GM10847 (cell line): ENCODE results near the gene CACNA2D1.

ENCODE experiments used
- POLR2A ChIP-seq: IDR thresholded peaks from 2 replicates; pipeline ENCODE4 v1.6.1; 2011; ENCODE audit not compliant: insufficient read length; ENCODE audit errors: extremely low read depth

The CACNA2D1 gene

DNA sequence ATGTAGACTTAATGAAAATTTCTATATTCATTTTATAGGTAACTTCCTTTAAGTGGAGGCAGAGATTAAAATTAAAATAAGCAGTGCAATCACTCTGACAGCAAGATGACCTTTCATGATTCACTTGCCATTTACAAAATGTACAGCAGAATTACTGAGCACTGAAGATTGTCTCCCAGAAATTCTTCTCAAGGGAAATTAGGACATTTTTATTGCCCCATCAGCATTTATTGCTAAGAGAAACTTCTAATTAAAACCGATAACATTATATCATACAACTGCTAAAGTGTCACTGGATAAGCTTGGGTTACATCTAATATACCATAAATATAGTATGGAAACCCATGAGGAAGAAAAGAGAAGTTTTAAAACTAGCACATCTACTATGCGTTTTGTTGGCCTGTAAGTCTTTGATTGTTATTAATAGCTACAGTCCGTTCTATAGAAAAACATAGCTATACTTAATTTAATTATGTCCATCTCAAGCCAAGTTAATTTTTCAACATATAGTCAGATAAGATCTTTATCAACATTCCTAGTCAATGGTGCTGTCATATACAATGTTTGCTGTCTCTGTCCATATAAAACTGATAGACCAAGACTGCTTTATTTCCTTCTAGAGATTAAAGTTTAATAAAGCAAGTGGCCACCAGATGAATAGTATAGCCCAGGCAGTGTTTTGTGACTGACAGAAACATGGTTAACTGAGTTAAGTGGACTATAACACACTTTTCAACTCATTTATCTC is 456.7 kb downstream of the CACNA2D1 start:
- no peak for TF ChIP-seq POLR2A

DNA sequence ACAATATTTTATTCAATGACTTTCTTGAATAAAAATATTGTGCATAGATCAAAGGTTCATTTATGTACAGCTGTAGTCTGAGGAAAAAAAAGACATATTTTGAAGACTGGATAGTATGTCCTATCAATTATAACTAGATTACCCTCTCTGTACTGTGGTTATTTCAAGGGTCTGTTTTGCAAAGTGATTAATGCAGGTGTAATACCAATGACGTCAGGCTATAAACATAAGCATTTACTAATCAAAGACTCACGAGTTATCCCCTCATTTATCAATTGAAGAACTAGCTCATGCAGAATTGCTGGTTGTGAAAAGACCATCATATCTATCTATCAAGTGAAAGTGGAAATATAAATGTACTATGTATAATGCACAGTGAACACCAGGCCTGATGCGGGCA is 460.2 kb downstream of the CACNA2D1 start:
- no peak for TF ChIP-seq POLR2A

DNA sequence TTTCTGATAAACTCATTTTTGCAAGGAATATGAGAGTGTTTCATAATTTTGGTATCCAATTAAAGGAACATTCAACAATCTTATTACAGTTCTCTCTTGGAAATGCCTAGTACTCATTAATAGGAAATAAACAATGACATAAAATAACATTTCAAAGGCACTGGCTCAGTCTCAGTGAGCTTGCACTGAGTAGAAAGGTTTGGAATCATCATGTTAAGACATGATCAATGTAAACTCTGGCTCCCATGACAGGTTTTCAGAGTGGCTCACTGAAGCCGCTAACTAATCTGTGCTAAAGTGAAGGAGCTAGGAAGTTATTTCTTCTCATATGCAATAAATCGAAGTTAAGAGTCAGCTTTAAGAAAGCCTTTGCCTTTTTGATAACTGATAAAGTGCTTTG is 470.5 kb downstream of the CACNA2D1 start:
- no peak for TF ChIP-seq POLR2A

DNA sequence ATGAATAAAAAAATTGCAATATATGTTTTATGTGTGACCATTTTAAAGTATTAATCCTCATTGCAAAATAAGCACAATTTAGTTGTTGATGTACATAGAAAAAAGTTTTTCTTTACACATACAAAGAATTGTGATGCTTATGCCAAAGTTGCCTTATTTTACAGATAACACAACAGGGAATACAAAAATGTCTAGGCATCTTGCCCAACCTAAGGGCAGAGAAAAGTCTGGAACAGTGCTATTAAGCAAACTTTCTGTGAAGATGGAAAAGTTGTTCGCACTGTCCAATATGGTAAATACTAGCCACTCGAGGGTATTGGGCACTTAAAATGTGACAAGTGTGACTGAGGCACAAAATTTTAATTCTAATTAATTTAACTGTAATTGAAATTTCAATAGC is 483.6 kb downstream of the CACNA2D1 start:
- TF ChIP-seq POLR2A, result no peak

DNA sequence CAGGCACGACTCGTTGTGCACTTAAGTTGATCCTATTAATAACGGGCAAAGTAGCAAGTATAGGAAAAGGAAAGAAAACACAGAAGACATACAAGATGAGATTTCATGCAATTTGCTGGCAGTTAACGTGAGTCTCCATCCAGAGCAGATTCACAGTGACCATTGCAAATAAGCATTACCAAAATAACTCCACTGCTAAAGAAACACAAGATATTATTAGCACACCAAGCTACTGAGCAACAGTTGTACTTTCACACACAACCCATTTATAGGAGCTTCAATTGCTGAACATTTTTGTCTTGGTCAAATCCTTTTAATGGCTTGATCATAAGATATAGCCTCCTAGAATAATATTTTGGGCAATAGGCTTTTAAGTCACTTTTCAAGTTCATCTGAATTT is 486.1 kb downstream of the CACNA2D1 start:
- no peak for TF ChIP-seq POLR2A

DNA sequence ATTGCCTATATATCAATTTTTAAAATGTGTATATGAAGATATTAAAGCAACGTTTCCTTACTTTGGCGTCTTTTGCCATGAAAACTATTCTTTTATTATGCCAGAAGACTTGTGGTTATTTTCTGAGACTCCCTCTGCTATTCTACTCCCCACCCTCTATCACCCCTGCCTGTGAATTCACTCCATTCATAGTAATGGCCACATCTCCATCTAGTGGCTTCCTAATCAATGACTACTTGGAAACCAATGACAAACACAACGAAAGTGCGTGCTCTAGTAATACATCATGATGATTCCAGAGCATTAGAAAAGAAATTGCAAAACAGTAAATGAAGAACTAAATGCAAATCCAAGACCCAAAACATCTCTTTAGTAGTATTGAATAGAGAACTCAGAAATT is 487.1 kb downstream of the CACNA2D1 start:
- no peak for TF ChIP-seq POLR2A

DNA sequence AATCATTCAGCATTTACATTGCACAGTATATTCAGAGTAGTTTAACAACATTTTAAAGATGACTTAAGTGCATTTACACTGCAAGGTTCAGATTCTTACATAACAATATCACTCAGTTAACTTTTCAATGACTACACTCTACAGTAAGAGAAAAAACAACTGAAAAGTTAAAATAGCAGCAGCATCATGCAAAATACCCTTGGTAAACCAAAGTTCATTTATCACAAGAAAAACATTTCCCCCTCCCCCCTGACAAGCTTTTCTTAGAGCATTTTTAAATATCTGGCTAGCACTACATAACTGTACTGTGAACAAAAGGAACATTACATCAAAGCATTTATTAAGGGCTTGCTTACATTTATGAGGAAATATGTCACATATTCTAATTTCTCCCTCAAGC is 494.3 kb downstream of the CACNA2D1 start:
- TF ChIP-seq POLR2A, result no peak

DNA sequence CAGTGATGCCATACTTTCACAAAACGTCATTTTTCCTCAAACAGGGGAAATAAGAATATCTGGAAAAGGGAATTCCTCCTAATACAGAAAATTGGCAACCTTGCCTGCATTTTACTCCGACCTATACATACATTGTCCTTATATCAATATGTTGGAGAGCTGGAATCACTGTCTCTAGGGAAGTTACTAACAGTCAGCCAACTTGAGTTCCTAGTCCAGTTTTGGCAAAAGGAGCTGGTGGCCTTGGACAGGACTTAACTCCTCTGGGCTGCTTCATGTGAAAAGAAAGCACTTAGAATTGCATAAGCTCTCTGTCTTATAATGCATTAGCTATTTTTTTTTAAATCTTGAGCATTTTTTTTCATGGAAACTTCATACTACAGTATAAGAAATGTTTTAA is 499.5 kb downstream of the CACNA2D1 start:
- TF ChIP-seq POLR2A, result no peak

DNA sequence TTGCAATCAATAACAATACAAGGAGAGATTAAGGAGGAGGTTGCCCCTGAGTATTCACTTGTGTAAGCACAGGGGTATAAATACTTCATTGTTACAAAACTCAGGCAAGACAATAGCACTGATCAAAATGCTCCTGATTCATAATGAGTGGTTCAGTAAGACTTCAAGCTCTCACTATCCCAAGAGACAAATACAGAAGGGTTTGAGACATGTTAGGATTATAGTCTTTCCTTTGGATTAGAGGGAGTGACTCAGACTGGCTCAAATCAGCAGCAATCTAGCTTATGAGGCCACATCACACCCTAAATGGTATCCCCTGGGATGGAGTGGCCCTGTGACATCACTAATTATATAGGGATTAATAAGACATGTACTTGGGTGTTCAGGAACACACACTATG is 506.5 kb downstream of the CACNA2D1 start:
- no peak for TF ChIP-seq POLR2A

DNA sequence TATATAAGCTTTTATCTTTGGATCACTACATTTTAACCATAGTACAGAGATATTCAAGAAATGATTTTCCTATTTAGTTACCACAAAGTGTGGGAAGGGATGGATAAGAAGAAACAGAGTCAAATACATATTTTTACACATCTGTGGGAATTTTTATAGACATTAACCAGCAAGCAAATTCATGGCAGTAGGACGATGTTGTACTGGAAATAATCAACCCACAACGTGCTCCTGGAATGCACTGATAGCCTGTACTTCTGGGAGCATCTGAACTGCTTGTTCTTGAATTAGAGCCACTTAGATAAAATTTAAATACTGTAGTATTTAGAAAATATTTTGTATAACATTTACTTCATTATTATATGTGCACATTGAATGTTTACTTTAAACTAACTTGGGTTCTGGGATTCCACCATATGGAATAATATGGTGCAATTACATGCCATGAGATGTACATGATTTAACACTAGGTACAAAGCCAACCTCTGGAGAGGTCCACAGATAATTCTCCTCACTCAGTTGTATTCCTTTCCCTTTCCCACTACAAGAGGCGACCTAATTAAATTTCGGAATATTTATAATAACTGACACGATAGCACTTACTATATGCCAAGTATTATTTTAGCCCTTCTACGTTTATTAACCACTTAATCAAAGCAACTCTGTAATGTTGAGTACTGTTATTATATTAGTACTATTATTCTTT is 508.8 kb downstream of the CACNA2D1 start:
- no peak for TF ChIP-seq POLR2A

DNA sequence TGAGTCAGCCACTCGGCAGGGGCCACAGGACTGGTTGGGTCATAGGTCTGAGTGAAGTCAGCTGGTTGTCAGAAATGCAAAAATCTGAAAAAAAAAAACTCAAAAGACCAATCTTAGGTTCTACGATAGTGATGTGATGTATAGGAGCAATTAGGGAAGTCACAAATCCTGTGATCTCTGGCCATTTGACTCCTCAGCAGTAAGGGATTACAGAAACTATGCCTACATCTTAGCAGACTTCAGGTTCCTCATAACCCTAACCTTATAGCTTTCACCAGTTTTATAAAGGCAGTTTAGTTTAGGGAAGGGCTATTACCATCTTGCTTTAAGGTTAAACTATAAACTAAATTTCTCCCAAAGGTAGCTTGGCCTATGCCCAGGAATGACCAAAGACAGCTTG is 510.6 kb downstream of the CACNA2D1 start:
- TF ChIP-seq POLR2A, result no peak

DNA sequence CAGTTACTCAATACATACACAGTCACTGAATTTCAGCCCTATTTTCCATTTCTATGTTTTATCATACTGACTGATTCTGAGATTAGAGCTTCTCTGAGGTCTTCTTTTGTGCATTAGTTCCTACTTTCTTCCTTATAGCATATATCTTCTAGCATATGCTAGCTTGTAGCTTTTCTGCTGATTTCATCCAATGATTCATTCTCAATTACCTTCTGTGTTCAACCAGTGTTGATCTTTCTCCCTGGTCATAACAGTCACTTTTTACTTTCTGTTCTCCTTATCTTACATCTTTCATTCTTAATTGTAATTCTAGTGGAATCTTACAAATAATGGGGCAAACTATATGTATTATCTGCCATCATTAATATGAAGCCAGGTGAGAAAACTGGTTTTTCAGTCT is 514.2 kb downstream of the CACNA2D1 start:
- TF ChIP-seq POLR2A, result no peak

DNA sequence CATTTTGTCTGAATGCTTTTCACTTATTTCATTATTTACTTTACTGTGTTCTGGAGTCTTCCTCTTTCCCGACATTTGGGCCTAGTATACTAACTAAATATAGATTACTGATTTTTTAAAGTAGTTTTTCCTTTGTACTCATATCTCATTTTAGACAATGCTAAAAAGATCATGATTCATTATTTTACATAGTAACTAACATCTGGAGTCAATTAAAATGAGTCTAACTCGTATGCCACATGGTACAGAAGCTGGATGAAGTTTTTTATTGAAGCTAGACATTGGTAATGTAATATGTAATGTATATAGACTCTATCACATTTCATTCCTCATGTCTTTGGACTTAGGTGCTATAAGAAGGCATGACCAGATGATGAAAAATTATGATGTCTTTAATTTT is 517.4 kb downstream of the CACNA2D1 start:
- TF ChIP-seq POLR2A, result no peak

DNA sequence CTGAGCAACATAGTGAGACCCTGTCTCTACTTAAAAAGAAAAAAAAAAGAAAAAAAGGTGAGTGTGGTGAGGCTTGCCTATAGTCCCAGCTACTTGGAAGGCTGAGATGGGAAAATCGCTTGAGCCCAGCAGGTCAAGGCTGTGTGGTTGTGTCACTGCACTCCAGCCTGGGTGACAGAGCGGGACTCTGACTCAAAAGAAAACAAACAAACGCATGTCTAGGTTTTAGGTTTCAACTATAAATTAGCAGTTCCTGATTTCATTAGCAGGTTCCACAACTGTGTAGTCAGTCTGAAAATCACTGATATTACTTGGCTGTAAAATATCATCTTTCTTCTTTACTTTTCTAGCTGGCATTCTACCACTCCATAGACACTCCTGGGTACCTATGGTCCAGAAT is 518.0 kb downstream of the CACNA2D1 start:
- no peak for TF ChIP-seq POLR2A

DNA sequence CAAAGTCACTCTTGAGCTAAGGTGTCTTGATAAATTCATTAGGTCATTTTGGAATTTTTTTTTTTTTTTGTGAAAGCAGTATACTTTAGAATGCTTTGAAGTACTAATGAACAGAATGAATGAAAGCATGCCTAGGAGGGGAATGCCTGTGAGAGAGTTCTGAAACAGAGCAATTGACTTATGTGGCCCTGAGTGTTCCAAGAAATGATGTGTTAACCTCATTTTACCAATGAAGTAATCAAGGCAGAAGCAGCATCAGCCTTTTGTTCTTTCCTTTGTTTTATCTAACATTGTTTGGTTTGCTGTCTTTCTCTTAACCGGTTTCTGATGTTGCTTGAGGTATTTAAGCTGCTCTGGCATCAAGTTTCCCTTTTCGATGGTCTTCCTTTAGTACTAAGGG is 519.1 kb downstream of the CACNA2D1 start:
- no peak for TF ChIP-seq POLR2A

DNA sequence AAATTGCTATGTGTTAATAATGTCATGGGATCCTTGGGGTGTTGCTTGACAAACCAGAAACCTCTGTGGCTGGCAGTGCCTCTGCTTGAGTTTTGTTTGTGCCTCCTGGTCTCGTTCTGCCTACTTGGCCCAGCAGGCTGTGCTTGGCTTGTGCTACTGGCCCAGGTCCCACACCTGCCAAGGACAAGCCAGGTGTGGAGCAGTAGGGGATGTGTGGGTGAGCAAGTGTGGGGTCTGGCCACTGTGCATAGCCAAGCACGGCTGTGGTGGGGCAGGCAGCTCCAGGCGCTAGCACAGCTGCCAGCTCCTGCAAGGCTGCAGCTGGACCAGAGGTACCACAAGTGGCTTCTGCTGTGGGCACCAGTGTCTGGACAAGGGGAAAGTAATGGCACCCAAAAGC is 524.1 kb downstream of the CACNA2D1 start:
- TF ChIP-seq POLR2A, result no peak

DNA sequence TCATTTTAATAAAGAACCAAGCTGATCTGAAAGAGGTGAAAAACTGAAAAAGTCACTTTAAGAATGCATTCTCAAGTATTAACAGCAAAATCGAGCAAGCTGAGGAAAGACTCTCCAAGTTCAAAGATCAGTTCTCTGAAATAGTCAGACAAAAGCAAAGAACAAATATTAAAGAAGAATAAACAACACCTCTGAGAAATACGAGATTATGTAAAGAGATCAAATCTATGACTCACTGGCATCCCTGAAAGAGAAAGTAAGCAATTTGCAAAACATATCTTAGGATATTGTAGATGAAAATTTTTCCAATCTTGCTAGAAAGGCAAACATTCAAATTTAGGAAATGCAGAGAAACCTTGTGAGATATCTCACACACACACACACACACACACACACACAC is 535.4 kb downstream of the CACNA2D1 start:
- TF ChIP-seq POLR2A, result no peak
